ENCODE results near the gene SEPTIN10. TPM values are rescaled to one million over a fixed set of nuclear protein-coding genes. Genes with fewer than 3 reads are reported as not detected.

Gene SEPTIN10
- polyA plus RNA-seq, 1 donor from 2014 or later: 7.4 TPM

DNA sequence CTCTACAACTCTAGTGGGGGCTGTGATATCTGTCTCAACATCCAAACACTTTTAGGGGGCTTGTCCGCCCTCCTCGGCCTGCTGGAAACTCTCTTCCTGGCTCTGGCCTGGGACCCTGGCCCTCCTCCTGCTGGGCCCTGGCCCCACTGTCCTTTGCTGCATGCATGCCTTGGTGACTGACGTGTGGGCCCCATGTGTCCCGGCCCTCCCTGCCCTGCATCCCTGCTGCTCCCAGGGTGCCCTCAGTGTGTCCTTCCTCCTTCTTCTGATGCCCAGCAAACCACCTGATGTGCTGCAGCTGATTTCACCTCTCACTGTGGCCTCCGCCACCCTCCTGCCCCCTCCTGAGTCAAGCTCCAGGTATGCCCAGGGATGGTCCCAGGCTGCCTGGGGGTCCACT, 101.7 kb downstream of the SEPTIN10 start:
- H3K36me3 ChIP-seq (ENCODE audit: insufficient read depth, low read length): no peaks in the 10 kb centered on the region
- no peak overlapping the region for H3K27ac ChIP-seq (ENCODE audit: low read length)
- no peaks in the 10 kb centered on the region for H3K9me3 ChIP-seq (ENCODE audit: low read length)
- H3F3A ChIP-seq (ENCODE audit: insufficient read depth, low read length, poor library complexity, severe bottlenecking): no peaks in the 10 kb centered on the region
- no peaks in the 10 kb centered on the region for H3K9me2 ChIP-seq (ENCODE audit: insufficient read depth, low read length)
- TF ChIP-seq POLR2AphosphoS5 (IDR thresholded peaks at IDR 0.05): no peak
- no peak for TF ChIP-seq TAF1 (IDR thresholded peaks at IDR 0.05; ENCODE audit: low read depth)
- TF ChIP-seq, protein P1, sequence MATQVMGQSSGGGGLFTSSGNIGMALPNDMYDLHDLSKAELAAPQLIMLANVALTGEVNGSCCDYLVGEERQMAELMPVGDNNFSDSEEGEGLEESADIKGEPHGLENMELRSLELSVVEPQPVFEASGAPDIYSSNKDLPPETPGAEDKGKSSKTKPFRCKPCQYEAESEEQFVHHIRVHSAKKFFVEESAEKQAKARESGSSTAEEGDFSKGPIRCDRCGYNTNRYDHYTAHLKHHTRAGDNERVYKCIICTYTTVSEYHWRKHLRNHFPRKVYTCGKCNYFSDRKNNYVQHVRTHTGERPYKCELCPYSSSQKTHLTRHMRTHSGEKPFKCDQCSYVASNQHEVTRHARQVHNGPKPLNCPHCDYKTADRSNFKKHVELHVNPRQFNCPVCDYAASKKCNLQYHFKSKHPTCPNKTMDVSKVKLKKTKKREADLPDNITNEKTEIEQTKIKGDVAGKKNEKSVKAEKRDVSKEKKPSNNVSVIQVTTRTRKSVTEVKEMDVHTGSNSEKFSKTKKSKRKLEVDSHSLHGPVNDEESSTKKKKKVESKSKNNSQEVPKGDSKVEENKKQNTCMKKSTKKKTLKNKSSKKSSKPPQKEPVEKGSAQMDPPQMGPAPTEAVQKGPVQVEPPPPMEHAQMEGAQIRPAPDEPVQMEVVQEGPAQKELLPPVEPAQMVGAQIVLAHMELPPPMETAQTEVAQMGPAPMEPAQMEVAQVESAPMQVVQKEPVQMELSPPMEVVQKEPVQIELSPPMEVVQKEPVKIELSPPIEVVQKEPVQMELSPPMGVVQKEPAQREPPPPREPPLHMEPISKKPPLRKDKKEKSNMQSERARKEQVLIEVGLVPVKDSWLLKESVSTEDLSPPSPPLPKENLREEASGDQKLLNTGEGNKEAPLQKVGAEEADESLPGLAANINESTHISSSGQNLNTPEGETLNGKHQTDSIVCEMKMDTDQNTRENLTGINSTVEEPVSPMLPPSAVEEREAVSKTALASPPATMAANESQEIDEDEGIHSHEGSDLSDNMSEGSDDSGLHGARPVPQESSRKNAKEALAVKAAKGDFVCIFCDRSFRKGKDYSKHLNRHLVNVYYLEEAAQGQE (IDR thresholded peaks at IDR 0.05; ENCODE audit: borderline replicate concordance): no peak
- TF ChIP-seq EZH2 (IDR thresholded peaks at IDR 0.05; ENCODE audit: borderline replicate concordance, insufficient read depth, low read length, poor library complexity, severe bottlenecking): no peak
- no peak for TF ChIP-seq MXI1 (conservative IDR thresholded peaks at IDR 0.05; ENCODE audit: poor library complexity, severe bottlenecking)
- TF ChIP-seq RAD21 (conservative IDR thresholded peaks at IDR 0.05): no peak
- TF ChIP-seq EP300 (conservative IDR thresholded peaks at IDR 0.05; ENCODE audit: poor library complexity, severe bottlenecking): no peak
- TF ChIP-seq, protein P2, sequence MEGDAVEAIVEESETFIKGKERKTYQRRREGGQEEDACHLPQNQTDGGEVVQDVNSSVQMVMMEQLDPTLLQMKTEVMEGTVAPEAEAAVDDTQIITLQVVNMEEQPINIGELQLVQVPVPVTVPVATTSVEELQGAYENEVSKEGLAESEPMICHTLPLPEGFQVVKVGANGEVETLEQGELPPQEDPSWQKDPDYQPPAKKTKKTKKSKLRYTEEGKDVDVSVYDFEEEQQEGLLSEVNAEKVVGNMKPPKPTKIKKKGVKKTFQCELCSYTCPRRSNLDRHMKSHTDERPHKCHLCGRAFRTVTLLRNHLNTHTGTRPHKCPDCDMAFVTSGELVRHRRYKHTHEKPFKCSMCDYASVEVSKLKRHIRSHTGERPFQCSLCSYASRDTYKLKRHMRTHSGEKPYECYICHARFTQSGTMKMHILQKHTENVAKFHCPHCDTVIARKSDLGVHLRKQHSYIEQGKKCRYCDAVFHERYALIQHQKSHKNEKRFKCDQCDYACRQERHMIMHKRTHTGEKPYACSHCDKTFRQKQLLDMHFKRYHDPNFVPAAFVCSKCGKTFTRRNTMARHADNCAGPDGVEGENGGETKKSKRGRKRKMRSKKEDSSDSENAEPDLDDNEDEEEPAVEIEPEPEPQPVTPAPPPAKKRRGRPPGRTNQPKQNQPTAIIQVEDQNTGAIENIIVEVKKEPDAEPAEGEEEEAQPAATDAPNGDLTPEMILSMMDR (IDR thresholded peaks at IDR 0.05; ENCODE audit: poor library complexity, severe bottlenecking): no peak
- no peak overlapping the region for H2AFZ ChIP-seq (ENCODE audit: low read depth, low read length)
- no peaks in the 10 kb centered on the region for H3K79me2 ChIP-seq (replicated peaks; ENCODE audit: insufficient read depth, low read length)
- no peaks in the 10 kb centered on the region for H4K20me1 ChIP-seq (ENCODE audit: insufficient read depth)
- H3K4me2 ChIP-seq (ENCODE audit: low read length): no peak overlapping the region
- H3K9ac ChIP-seq (ENCODE audit: low read length): no peak overlapping the region
- H3K27me3 ChIP-seq (ENCODE audit: insufficient read depth, low read depth, low read length): no peaks in the 10 kb centered on the region
- H3K4me3 ChIP-seq (ENCODE audit: low read length): no peak overlapping the region

DNA sequence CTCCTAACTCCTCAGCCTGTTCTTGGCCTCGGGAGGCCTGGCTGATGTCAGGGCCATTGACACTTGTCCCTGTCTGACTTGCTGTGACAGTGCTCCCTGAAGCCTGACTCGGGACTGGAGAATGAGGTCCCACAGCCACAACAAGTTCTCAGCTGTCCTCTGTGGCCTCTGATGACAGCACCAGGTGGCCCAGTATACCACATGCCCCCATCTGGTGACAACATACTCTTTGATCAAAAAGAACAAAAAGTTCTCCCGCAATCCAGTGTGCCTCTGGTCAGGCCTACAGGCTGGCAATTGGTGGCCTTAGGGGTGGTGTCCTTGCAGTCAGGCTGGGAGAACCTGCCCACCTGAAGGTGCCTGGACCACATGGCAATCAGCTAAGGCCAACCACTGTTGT, 102.6 kb downstream of the SEPTIN10 start:
- H3K4me2 ChIP-seq (ENCODE audit: low read length): no peak overlapping the region
- H3K36me3 ChIP-seq (ENCODE audit: insufficient read depth, low read length): no peaks in the 10 kb centered on the region
- no peak overlapping the region for H3K4me3 ChIP-seq (ENCODE audit: low read length)
- H3K9ac ChIP-seq (ENCODE audit: low read length): no peak overlapping the region
- TF ChIP-seq, protein P1 (IDR thresholded peaks at IDR 0.05; ENCODE audit: borderline replicate concordance): no peak
- TF ChIP-seq, protein P2 (IDR thresholded peaks at IDR 0.05; ENCODE audit: poor library complexity, severe bottlenecking): no peak
- no peak for TF ChIP-seq MXI1 (conservative IDR thresholded peaks at IDR 0.05; ENCODE audit: poor library complexity, severe bottlenecking)
- no peak for TF ChIP-seq POLR2AphosphoS5 (IDR thresholded peaks at IDR 0.05)
- TF ChIP-seq EP300 (conservative IDR thresholded peaks at IDR 0.05; ENCODE audit: poor library complexity, severe bottlenecking): no peak
- no peak for TF ChIP-seq SMC3 (conservative IDR thresholded peaks at IDR 0.05; ENCODE audit: poor library complexity)
- no peaks in the 10 kb centered on the region for H3K79me2 ChIP-seq (replicated peaks; ENCODE audit: insufficient read depth, low read length)
- H3K9me2 ChIP-seq (ENCODE audit: insufficient read depth, low read length): no peaks in the 10 kb centered on the region
- H3K27ac ChIP-seq (ENCODE audit: low read length): no peak overlapping the region
- no peak overlapping the region for H2AFZ ChIP-seq (ENCODE audit: low read depth, low read length)
- H4K20me1 ChIP-seq (ENCODE audit: insufficient read depth): no peaks in the 10 kb centered on the region
- no peaks in the 10 kb centered on the region for H3K9me3 ChIP-seq (ENCODE audit: low read length)
- H3K27me3 ChIP-seq (ENCODE audit: insufficient read depth, low read depth, low read length): no peaks in the 10 kb centered on the region
- no peaks in the 10 kb centered on the region for H3F3A ChIP-seq (ENCODE audit: insufficient read depth, low read length, poor library complexity, severe bottlenecking)
